Measurements from ENCODE around the gene OVCH1.
"Not testable (repeated sequence)": the region's sequence is repeated elsewhere in the genome, so short reads cannot be mapped to it uniquely, and the experiment has no call there.

Gene OVCH1

GRCh38 chr12:29503283-29503682 is 5.8 kb upstream of the OVCH1 start:
- no peak for DNase-seq

- DNase-seq: no peak
Observed at GRCh38 chr12:29499235-29499634, 1.7 kb upstream of the OVCH1 start.

- DNase-seq: no peak
Observed at GRCh38 chr12:29492891-29493290, 4.6 kb downstream of the OVCH1 start.

- DNase-seq: no peak
Observed at GRCh38 chr12:29486972-29487371, 10.5 kb downstream of the OVCH1 start.

- no peak for DNase-seq
Observed at GRCh38 chr12:29463198-29463597, 34.3 kb downstream of the OVCH1 start.

- no peak for DNase-seq
Observed at GRCh38 chr12:29460082-29460481, 37.4 kb downstream of the OVCH1 start.

GRCh38 chr12:29455087-29455486 is 42.4 kb downstream of the OVCH1 start:
- no peak for DNase-seq

- DNase-seq: no peak
Observed at GRCh38 chr12:29451888-29452287, 45.6 kb downstream of the OVCH1 start.

GRCh38 chr12:29448157-29448556 is 49.3 kb downstream of the OVCH1 start:
- no peak for DNase-seq

GRCh38 chr12:29447285-29447975 is 50.1 kb downstream of the OVCH1 start:
- DNase-seq: no peak

GRCh38 chr12:29439506-29439905 is 58.0 kb downstream of the OVCH1 start:
- DNase-seq: no peak

- DNase-seq: no peak
Observed at GRCh38 chr12:29438752-29439408, 58.6 kb downstream of the OVCH1 start.

- DNase-seq: no peak
Observed at GRCh38 chr12:29437575-29437974, 59.9 kb downstream of the OVCH1 start.

- DNase-seq: not testable (repeated sequence)
Observed at GRCh38 chr12:29436815-29437214, 60.7 kb downstream of the OVCH1 start.

GRCh38 chr12:29431513-29431912 is 66.0 kb downstream of the OVCH1 start:
- no peak for DNase-seq

- DNase-seq: no peak
Observed at GRCh38 chr12:29430716-29431044, 66.8 kb downstream of the OVCH1 start.

GRCh38 chr12:29429999-29430715 is 67.3 kb downstream of the OVCH1 start:
- DNase-seq: no peak

GRCh38 chr12:29428633-29429032 is 68.9 kb downstream of the OVCH1 start:
- no peak for DNase-seq

- peak in 1 of 5 experiments; percentile 20 for DNase-seq
Observed at GRCh38 chr12:29427964-29428363, 69.5 kb downstream of the OVCH1 start.

GRCh38 chr12:29426498-29426897 is 71.0 kb downstream of the OVCH1 start:
- DNase-seq: no peak

- DNase-seq: no peak
Observed at GRCh38 chr12:29425722-29426121, 71.8 kb downstream of the OVCH1 start.

- DNase-seq: no peak
Observed at GRCh38 chr12:29416748-29417147, 80.7 kb downstream of the OVCH1 start.

- DNase-seq: no peak
Observed at GRCh38 chr12:29415111-29415510, 82.4 kb downstream of the OVCH1 start.

GRCh38 chr12:29414368-29414767 is 83.1 kb downstream of the OVCH1 start:
- DNase-seq: no peak
